DOHH2 (cell line): Measurements from ENCODE around the gene TNFSF15.

Experiments
- EZH2phosphoT487 ChIP-seq: fragments of 200-600 bp; sonication (generic); IDR thresholded peaks from 2 replicates; pipeline ENCODE4 v1.6.1; 2017; ENCODE audit warnings: borderline replicate concordance, mild to moderate bottlenecking, antibody characterized with exemption, low read length, moderate library complexity, mixed read lengths
- TF ChIP-seq, protein P1 (sequence below): fragments of 200-600 bp; sonication (generic); IDR thresholded peaks from one replicate; pipeline ENCODE4 v1.5.1; 2014; ENCODE audit warnings: antibody characterized with exemption, mild to moderate bottlenecking, low read depth, low read length; ENCODE audit not compliant: poor library complexity, severe bottlenecking

GRCh38 chr9:114774524-114774923 lies 31.3 kb downstream of the TNFSF15 start:
- TF ChIP-seq, protein P1, sequence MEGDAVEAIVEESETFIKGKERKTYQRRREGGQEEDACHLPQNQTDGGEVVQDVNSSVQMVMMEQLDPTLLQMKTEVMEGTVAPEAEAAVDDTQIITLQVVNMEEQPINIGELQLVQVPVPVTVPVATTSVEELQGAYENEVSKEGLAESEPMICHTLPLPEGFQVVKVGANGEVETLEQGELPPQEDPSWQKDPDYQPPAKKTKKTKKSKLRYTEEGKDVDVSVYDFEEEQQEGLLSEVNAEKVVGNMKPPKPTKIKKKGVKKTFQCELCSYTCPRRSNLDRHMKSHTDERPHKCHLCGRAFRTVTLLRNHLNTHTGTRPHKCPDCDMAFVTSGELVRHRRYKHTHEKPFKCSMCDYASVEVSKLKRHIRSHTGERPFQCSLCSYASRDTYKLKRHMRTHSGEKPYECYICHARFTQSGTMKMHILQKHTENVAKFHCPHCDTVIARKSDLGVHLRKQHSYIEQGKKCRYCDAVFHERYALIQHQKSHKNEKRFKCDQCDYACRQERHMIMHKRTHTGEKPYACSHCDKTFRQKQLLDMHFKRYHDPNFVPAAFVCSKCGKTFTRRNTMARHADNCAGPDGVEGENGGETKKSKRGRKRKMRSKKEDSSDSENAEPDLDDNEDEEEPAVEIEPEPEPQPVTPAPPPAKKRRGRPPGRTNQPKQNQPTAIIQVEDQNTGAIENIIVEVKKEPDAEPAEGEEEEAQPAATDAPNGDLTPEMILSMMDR, result no peak
- TF ChIP-seq EZH2phosphoT487, result no peak
